Measurements from ENCODE around the gene TMEM271.

TMEM271 gene

GRCh38 chr4:576245-576821 is at the start of gene TMEM271:
TMEM271 (minus strand) TSS chr4:576295; CDS start chr4:576062, 233 bp downstream.
- Mint-ChIP-seq H3K4me3 (no peak within 1 kb of the TSS), H3K4me1 (peaks cover 8% of the 10 kb centered on the region), H3K27ac (peak within 1 kb of the TSS; percentile 62), H3K27me3 (peaks cover 85% of the 10 kb centered on the region), H3K9me3 (peaks cover 13% of the 10 kb centered on the region), H3K36me3 (peaks cover 3% of the 10 kb centered on the region)
- CTCF ChIA-PET = no interaction called here
- no peak for DNase-seq

- no peak overlapping the region for H3K4me3 Mint-ChIP-seq
- CTCF ChIA-PET = no interaction called here
- no peaks in the 10 kb centered on the region for H3K27me3 Mint-ChIP-seq
- H3K9me3 Mint-ChIP-seq = peaks cover 8% of the 10 kb centered on the region
- DNase-seq = no peak
- no peaks in the 10 kb centered on the region for H3K4me1 Mint-ChIP-seq
- no peaks in the 10 kb centered on the region for H3K36me3 Mint-ChIP-seq
- H3K27ac Mint-ChIP-seq = no peak overlapping the region
Observed at GRCh38 chr4:625631-626161, 49.6 kb upstream of the TMEM271 start.

- H3K4me3 Mint-ChIP-seq = no peak within 1 kb of the TSS
- H3K36me3 Mint-ChIP-seq = no peaks in the 10 kb centered on the region
- H3K4me1 Mint-ChIP-seq = no peaks in the 10 kb centered on the region
- CTCF ChIA-PET = no interaction called here
- no peak within 1 kb of the TSS for H3K27ac Mint-ChIP-seq
- H3K9me3 Mint-ChIP-seq = peaks cover 11% of the 10 kb centered on the region
- DNase-seq = no peak
- H3K27me3 Mint-ChIP-seq = no peaks in the 10 kb centered on the region
Observed at GRCh38 chr4:624705-625590, 48.9 kb upstream of the TMEM271 start, which contains the start of gene PDE6B. PDE6B (plus strand) TSS chr4:625573; CDS start chr4:625627, 54 bp downstream.

GRCh38 chr4:623914-624566 is 47.9 kb upstream of the TMEM271 start:
- Mint-ChIP-seq H3K36me3 (no peaks in the 10 kb centered on the region), H3K27ac (no peak overlapping the region), H3K27me3 (no peaks in the 10 kb centered on the region), H3K4me1 (no peaks in the 10 kb centered on the region), H3K4me3 (no peak overlapping the region), H3K9me3 (peaks cover 11% of the 10 kb centered on the region)
- DNase-seq = no peak
- CTCF ChIA-PET = no interaction called here

GRCh38 chr4:622996-623913 is 47.2 kb upstream of the TMEM271 start:
- Mint-ChIP-seq H3K4me1 (no peaks in the 10 kb centered on the region), H3K9me3 (peaks cover 11% of the 10 kb centered on the region), H3K27ac (no peak overlapping the region), H3K36me3 (no peaks in the 10 kb centered on the region), H3K27me3 (no peaks in the 10 kb centered on the region), H3K4me3 (no peak overlapping the region)
- CTCF ChIA-PET = no interaction called here
- no peak for DNase-seq

GRCh38 chr4:622071-622995 is 46.2 kb upstream of the TMEM271 start:
- Mint-ChIP-seq H3K4me3 (no peak overlapping the region), H3K27me3 (no peaks in the 10 kb centered on the region), H3K4me1 (no peaks in the 10 kb centered on the region), H3K9me3 (peaks cover 14% of the 10 kb centered on the region), H3K36me3 (no peaks in the 10 kb centered on the region), H3K27ac (no peak overlapping the region)
- CTCF ChIA-PET = no interaction called here
- no peak for DNase-seq

GRCh38 chr4:621296-622070 is 45.4 kb upstream of the TMEM271 start:
- DNase-seq = no peak
- no peaks in the 10 kb centered on the region for H3K36me3 Mint-ChIP-seq
- CTCF ChIA-PET = no interaction called here
- no peak overlapping the region for H3K27ac Mint-ChIP-seq
- no peaks in the 10 kb centered on the region for H3K27me3 Mint-ChIP-seq
- H3K9me3 Mint-ChIP-seq = peaks cover 14% of the 10 kb centered on the region
- H3K4me3 Mint-ChIP-seq = no peak overlapping the region
- H3K4me1 Mint-ChIP-seq = no peaks in the 10 kb centered on the region

GRCh38 chr4:620851-621261 is 44.8 kb upstream of the TMEM271 start:
- no peak for DNase-seq
- Mint-ChIP-seq H3K4me1 (no peaks in the 10 kb centered on the region), H3K4me3 (no peak overlapping the region), H3K27ac (no peak overlapping the region), H3K36me3 (no peaks in the 10 kb centered on the region), H3K27me3 (no peaks in the 10 kb centered on the region), H3K9me3 (peaks cover 14% of the 10 kb centered on the region)
- CTCF ChIA-PET = interaction anchor here (0.6 kb wide), 1 partner anchor 146 kb away, joined by 3 read pairs; no protein-coding TSS in a partner anchor

GRCh38 chr4:620201-620600 is 44.1 kb upstream of the TMEM271 start:
- no peak for DNase-seq
- no peak overlapping the region for H3K27ac Mint-ChIP-seq
- CTCF ChIA-PET = interaction anchor here (0.6 kb wide), 1 partner anchor 145 kb away, joined by 3 read pairs; no protein-coding TSS in a partner anchor

GRCh38 chr4:617644-618641 is 41.8 kb upstream of the TMEM271 start:
- CTCF ChIA-PET = no interaction called here
- H3K4me1 Mint-ChIP-seq = no peaks in the 10 kb centered on the region
- H3K4me3 Mint-ChIP-seq = no peak overlapping the region
- H3K27ac Mint-ChIP-seq = no peak overlapping the region
- H3K9me3 Mint-ChIP-seq = peaks cover 14% of the 10 kb centered on the region
- DNase-seq = no peak
- peaks cover under 1% of the 10 kb centered on the region for H3K27me3 Mint-ChIP-seq
- H3K36me3 Mint-ChIP-seq = no peaks in the 10 kb centered on the region

More at GRCh38 chr4:620201-620600, 44.1 kb upstream of the TMEM271 start:
- Mint-ChIP-seq H3K9me3 (peaks cover 14% of the 10 kb centered on the region), H3K4me1 (no peaks in the 10 kb centered on the region), H3K4me3 (no peak overlapping the region), H3K36me3 (no peaks in the 10 kb centered on the region), H3K27me3 (no peaks in the 10 kb centered on the region)

- CTCF ChIA-PET = no interaction called here
- Mint-ChIP-seq H3K4me3 (no peak overlapping the region), H3K27me3 (peaks cover 5% of the 10 kb centered on the region), H3K36me3 (no peaks in the 10 kb centered on the region), H3K9me3 (peaks cover 8% of the 10 kb centered on the region), H3K4me1 (no peaks in the 10 kb centered on the region), H3K27ac (no peak overlapping the region)
- no peak for DNase-seq
Observed at GRCh38 chr4:616911-617643, 41.0 kb upstream of the TMEM271 start.
